Mesenchymal stem cell (in vitro differentiated cells and primary cell): Measurements from ENCODE around the gene YEATS2.

ENCODE experiments used
- DNase-seq: peaks from one replicate; pipeline ENCODE4 v3.0.0-alpha.2; 2013
- H2AFZ ChIP-seq: one replicate; pipeline ENCODE4 v1.6.1; 2013; ENCODE audit warnings: low read depth, mild to moderate bottlenecking, control low read depth, inconsistent platforms, low read length, moderate library complexity
- H2AK5ac ChIP-seq: 2 replicates; pipeline ENCODE4 v1.6.1; 2013; ENCODE audit warnings: low read length, moderate library complexity, mild to moderate bottlenecking, inconsistent platforms; ENCODE audit not compliant: severe bottlenecking
- H2BK120ac ChIP-seq: one replicate; pipeline ENCODE4 v1.6.1; 2013; ENCODE audit warnings: low read depth, mild to moderate bottlenecking, inconsistent platforms, low read length, moderate library complexity
- H2BK12ac ChIP-seq, 2 experiments: one replicate each; pipeline ENCODE4 v1.6.1; 2013; ENCODE audit warnings: inconsistent platforms in 2 of 2, low read length in 2 of 2, mild to moderate bottlenecking in 2 of 2, moderate library complexity in 2 of 2, control low read depth in 1 of 2
- H2BK15ac ChIP-seq: one replicate; pipeline ENCODE4 v1.6.1; 2013; ENCODE audit warnings: mild to moderate bottlenecking, low read depth, inconsistent platforms; ENCODE audit not compliant: poor library complexity, severe bottlenecking
- H2BK5ac ChIP-seq: 2 replicates; pipeline ENCODE4 v1.6.1; 2013; ENCODE audit warnings: low read depth, mild to moderate bottlenecking, low read length, control low read depth, inconsistent platforms; ENCODE audit not compliant: poor library complexity, severe bottlenecking
- H3K14ac ChIP-seq, 2 experiments: one replicate each; pipeline ENCODE4 v1.6.1; 2013; ENCODE audit warnings: inconsistent platforms in 2 of 2, low read length in 2 of 2, control low read depth in 1 of 2, mild to moderate bottlenecking in 1 of 2, moderate library complexity in 1 of 2
- H3K18ac ChIP-seq, 2 experiments: one replicate each; pipeline ENCODE4 v1.6.1; 2013; ENCODE audit warnings: inconsistent platforms in 2 of 2, low read length in 2 of 2, control low read depth in 1 of 2, low read depth in 1 of 2, mild to moderate bottlenecking in 1 of 2
- H3K23ac ChIP-seq, 2 experiments: one replicate each; pipeline ENCODE4 v1.6.1; 2013; ENCODE audit warnings: inconsistent platforms in 2 of 2, low read length in 2 of 2, mild to moderate bottlenecking in 2 of 2, moderate library complexity in 2 of 2, control low read depth in 1 of 2
- H3K27ac ChIP-seq: 2 replicates; pipeline ENCODE4 v1.5.1; 2013; ENCODE audit warnings: mild to moderate bottlenecking, moderate library complexity, low read length, control low read depth, inconsistent platforms; ENCODE audit not compliant: poor library complexity, severe bottlenecking
- H3K27me3 ChIP-seq, 2 experiments: 2 replicates each; pipeline versions ENCODE4 v1.6.1 to v1.7.0; 2013; ENCODE audit warnings: low read length in 2 of 2, mild to moderate bottlenecking in 2 of 2, moderate library complexity in 2 of 2, control low read depth in 1 of 2, inconsistent platforms in 1 of 2; ENCODE audit not compliant: control insufficient read depth in 1 of 2, insufficient read depth in 1 of 2
- H3K36me3 ChIP-seq, 2 experiments: 2 replicates each; pipeline versions ENCODE4 v1.6.1 to v1.7.0; 2013; ENCODE audit warnings: low read length in 2 of 2, control low read depth in 1 of 2, inconsistent platforms in 1 of 2, low read depth in 1 of 2, mild to moderate bottlenecking in 1 of 2; ENCODE audit not compliant: insufficient read depth in 2 of 2, control insufficient read depth in 1 of 2
- H3K4ac ChIP-seq, 2 experiments: one replicate each; pipeline ENCODE4 v1.6.1; 2013; ENCODE audit warnings: inconsistent platforms in 2 of 2, low read length in 2 of 2, mild to moderate bottlenecking in 2 of 2, moderate library complexity in 2 of 2, control low read depth in 1 of 2, low read depth in 1 of 2
- H3K4me1 ChIP-seq: 2 replicates; pipeline ENCODE4 v1.6.1; 2013; ENCODE audit warnings: low read depth, low read length, control low read depth; ENCODE audit not compliant: control insufficient read depth, insufficient read depth
- H3K4me2 ChIP-seq: 2 replicates; pipeline ENCODE4 v1.6.1; 2013; ENCODE audit warnings: low read length, mild to moderate bottlenecking, inconsistent platforms; ENCODE audit not compliant: poor library complexity, severe bottlenecking
- H3K4me3 ChIP-seq, 2 experiments: 2 replicates each; pipeline versions ENCODE4 v1.5.1 to v1.7.0; 2013; ENCODE audit warnings: low read length in 2 of 2, mild to moderate bottlenecking in 2 of 2, control low read depth in 1 of 2, low read depth in 1 of 2; ENCODE audit not compliant: insufficient read depth in 1 of 2
- H3K79me1 ChIP-seq: replicated peaks from 2 replicates; pipeline ENCODE4 v1.6.1; 2013; ENCODE audit warnings: mild to moderate bottlenecking, control low read depth, low read length, inconsistent platforms; ENCODE audit not compliant: poor library complexity, severe bottlenecking
- H3K9ac ChIP-seq: 2 replicates; pipeline ENCODE4 v1.7.0; 2013; ENCODE audit warnings: mild to moderate bottlenecking, low read length, moderate library complexity
- H3K9me3 ChIP-seq: 2 replicates; pipeline ENCODE4 v1.7.0; 2013; ENCODE audit warnings: mild to moderate bottlenecking, low read length; ENCODE audit not compliant: control insufficient read depth
- H4K8ac ChIP-seq: one replicate; pipeline ENCODE4 v1.6.1; 2013; ENCODE audit warnings: inconsistent platforms, mild to moderate bottlenecking, low read length, moderate library complexity
- H4K91ac ChIP-seq: one replicate; pipeline ENCODE4 v1.6.1; 2013; ENCODE audit warnings: mild to moderate bottlenecking, low read length, inconsistent platforms
- WGBS: methylation state at CpG from one replicate; pipeline ENCODE4 v1.1.7; 2013; ENCODE audit warnings: mixed read lengths; 5-methylcytosine and 5-hydroxymethylcytosine counted together

The YEATS2 gene

DNA sequence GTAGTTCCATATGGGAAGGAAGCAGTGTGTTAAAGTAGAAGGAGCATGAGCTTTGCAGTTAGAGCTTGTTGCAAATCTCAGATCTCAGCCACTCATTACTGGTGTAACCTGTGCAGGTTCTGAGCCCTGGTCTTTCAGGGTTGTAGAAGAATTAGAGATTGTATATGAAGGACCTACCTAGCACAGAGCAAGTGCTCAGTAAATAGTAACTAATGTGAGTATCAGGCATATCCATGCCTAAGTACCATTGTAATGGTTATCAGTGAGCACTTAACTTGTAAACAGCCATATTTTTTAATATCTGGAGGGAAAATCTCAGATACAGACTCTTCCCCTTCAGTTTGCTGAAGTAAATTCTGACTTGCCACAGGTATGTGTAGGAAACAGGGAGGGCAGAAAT is 68.5 kb downstream of the YEATS2 start:
- no peak overlapping the region for H2AK5ac ChIP-seq
- no peak overlapping the region for H3K4ac ChIP-seq
- H3K9ac ChIP-seq, result no peak overlapping the region
- H3K23ac ChIP-seq, result no peak overlapping the region
- no peak overlapping the region for H2BK15ac ChIP-seq
- H4K8ac ChIP-seq, result no peak overlapping the region
- H3K14ac ChIP-seq, result no peak overlapping the region
- no peak overlapping the region for H3K4me3 ChIP-seq
- no peak for DNase-seq
- H4K91ac ChIP-seq, result no peak overlapping the region
- no peaks in the 10 kb centered on the region for H3K9me3 ChIP-seq
- H3K4me2 ChIP-seq, result no peak overlapping the region
- peak overlapping the region in 1 of 2 experiments; percentile 67 for H2BK12ac ChIP-seq
- H3K27me3 ChIP-seq, result no peaks in the 10 kb centered on the region
- no peak overlapping the region for H2BK120ac ChIP-seq
- no peak overlapping the region for H2BK5ac ChIP-seq
- H3K4me1 ChIP-seq, result no peaks in the 10 kb centered on the region
- H3K18ac ChIP-seq, result peak overlapping the region in 1 of 2 experiments; percentile 52
- H3K36me3 ChIP-seq, result peaks cover 31 to 62% of the 10 kb centered on the region in 2 experiments
- H3K79me1 ChIP-seq, result peaks cover 14% of the 10 kb centered on the region
- H3K27ac ChIP-seq, result no peak overlapping the region
- no peak overlapping the region for H2AFZ ChIP-seq

DNA sequence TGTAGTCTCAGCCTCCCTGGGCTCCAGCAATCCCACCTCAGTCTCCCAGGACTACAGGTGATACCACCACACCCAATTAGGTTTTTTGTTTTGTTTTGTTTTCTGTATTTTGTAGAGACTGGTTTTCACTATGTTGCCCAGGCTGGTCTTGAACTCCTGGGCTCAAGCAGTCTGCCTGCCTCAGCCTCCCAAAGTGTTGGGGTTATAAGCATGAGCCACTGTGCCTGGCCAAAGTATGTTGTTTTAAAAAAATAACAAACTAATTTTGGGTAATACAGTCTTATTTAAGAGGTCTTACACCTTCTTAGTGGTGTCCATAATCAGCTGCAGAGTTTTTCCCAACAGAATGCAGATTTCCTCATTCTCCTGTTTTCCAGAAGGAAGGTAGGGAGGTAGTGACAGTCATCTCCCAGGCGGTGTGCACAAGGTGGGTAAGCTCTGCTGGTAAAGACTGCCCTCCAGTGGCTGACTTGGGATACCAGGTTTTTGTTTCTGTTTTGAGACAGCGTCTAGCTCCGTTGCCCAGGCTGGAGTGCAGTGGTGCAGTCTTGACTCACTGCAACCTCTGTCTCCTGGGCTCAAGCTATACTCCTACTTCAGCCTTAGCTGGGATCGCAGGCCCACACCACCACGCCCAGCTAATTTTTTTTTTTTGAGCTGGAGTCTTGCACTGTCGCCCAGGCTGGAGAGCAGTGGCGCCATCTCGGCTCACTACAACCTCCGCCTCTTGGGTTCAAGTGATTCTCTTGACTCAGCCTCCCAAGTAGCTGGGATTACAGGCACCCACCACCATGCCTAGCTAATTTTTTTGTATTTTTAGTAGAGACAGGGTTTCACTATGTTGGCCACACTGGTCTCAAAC is 69.4 kb downstream of the YEATS2 start:
- H3K4me3 ChIP-seq, result no peak overlapping the region
- no peak overlapping the region for H3K4me2 ChIP-seq
- peak; percentile 81 for DNase-seq
- H3K79me1 ChIP-seq, result peaks cover 10% of the 10 kb centered on the region
- H3K23ac ChIP-seq, result no peak overlapping the region
- H3K14ac ChIP-seq, result no peak overlapping the region
- no peak overlapping the region for H4K8ac ChIP-seq
- peaks cover 25 to 55% of the 10 kb centered on the region in 2 experiments for H3K36me3 ChIP-seq
- H2AK5ac ChIP-seq, result no peak overlapping the region
- H3K9ac ChIP-seq, result no peak overlapping the region
- H3K27me3 ChIP-seq, result no peaks in the 10 kb centered on the region
- H3K27ac ChIP-seq, result no peak overlapping the region
- no peak overlapping the region for H4K91ac ChIP-seq
- peak overlapping the region in 1 of 2 experiments; percentile 48 for H3K18ac ChIP-seq
- no peak overlapping the region for H2BK120ac ChIP-seq
- no peak overlapping the region for H2BK12ac ChIP-seq
- no peak overlapping the region for H2AFZ ChIP-seq
- no peak overlapping the region for H2BK15ac ChIP-seq
- H3K9me3 ChIP-seq, result no peaks in the 10 kb centered on the region
- no peak overlapping the region for H3K4ac ChIP-seq
- H2BK5ac ChIP-seq, result no peak overlapping the region
- H3K4me1 ChIP-seq, result no peaks in the 10 kb centered on the region
- WGBS, result 77% methylated on average over 9 of the region's 9 CpGs

DNA sequence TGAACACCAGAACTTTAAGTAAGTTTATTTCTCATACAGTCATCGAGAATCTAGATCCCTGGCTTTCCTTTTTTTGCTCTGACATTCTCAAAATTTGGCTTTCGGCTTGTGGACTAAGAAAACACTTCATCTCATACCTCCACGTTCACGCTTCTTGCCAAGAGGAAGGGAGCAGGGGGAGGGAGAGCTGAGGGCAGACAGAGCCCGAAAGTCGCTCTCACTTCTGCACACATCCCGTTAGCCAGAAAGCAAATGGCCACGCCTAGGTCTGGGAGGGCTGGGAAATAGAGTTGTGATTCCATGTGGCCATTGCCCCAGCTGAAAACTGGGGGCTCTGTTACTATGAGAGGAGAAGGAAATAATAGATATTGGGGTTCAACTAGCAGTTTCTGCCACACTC is 70.5 kb downstream of the YEATS2 start:
- Histone ChIP-seq H3K9ac (no peak overlapping the region), H3K18ac (no peak overlapping the region), H3K4me2 (no peak overlapping the region), H2BK120ac (no peak overlapping the region), H3K4ac (no peak overlapping the region), H2AFZ (no peak overlapping the region), H3K4me1 (no peaks in the 10 kb centered on the region), H4K91ac (no peak overlapping the region), H3K36me3 (peaks cover 22 to 55% of the 10 kb centered on the region in 2 experiments), H3K23ac (no peak overlapping the region), H3K14ac (no peak overlapping the region), H2BK12ac (no peak overlapping the region), H2BK5ac (no peak overlapping the region), H3K27ac (no peak overlapping the region), H4K8ac (no peak overlapping the region), H2AK5ac (no peak overlapping the region), H3K9me3 (no peaks in the 10 kb centered on the region), H3K4me3 (no peak overlapping the region), H3K27me3 (no peaks in the 10 kb centered on the region), H3K79me1 (peaks cover 11% of the 10 kb centered on the region), H2BK15ac (no peak overlapping the region)
- no peak for DNase-seq
- WGBS, result 98% methylated on average over 6 of the region's 8 CpGs

DNA sequence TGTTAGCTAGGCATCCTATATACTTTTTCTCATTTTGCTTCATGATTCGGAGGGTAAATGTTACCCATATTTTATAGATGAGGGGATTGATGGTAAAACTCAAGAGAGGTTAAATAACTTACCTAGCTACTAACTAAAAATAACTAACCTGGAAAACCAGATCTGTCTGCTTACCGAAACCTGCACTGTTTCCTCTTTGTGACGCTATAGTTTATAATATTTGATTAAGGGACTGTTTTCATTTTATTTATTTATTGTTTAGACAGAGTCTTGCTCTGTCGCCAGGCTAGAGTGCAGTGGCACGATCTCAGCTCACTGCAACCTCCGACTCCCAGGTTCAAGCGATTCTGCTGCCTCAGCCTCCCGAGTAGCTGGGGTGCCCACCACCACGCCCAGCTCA is 71.9 kb downstream of the YEATS2 start:
- no peak overlapping the region for H3K4me2 ChIP-seq
- H2BK5ac ChIP-seq, result no peak overlapping the region

More for the DNA sequence above, 71.9 kb downstream of the YEATS2 start:
- no peak overlapping the region for H2AK5ac ChIP-seq
- H3K79me1 ChIP-seq, result peaks cover 13% of the 10 kb centered on the region
- no peak overlapping the region for H3K9ac ChIP-seq
- WGBS, result 99% methylated on average over 6 of the region's 9 CpGs
- H3K4ac ChIP-seq, result no peak overlapping the region
- H3K14ac ChIP-seq, result no peak overlapping the region
- H2AFZ ChIP-seq, result no peak overlapping the region
- H2BK12ac ChIP-seq, result no peak overlapping the region
- H3K4me3 ChIP-seq, result no peak overlapping the region
- no peaks in the 10 kb centered on the region for H3K4me1 ChIP-seq
- no peak overlapping the region for H3K27ac ChIP-seq
- no peak overlapping the region for H2BK15ac ChIP-seq
- no peak overlapping the region for H3K18ac ChIP-seq
- H3K27me3 ChIP-seq, result no peaks in the 10 kb centered on the region
- DNase-seq, result no peak
- no peaks in the 10 kb centered on the region for H3K9me3 ChIP-seq
- H4K91ac ChIP-seq, result no peak overlapping the region
- no peak overlapping the region for H3K23ac ChIP-seq
- H2BK120ac ChIP-seq, result no peak overlapping the region
- no peak overlapping the region for H4K8ac ChIP-seq
- peaks cover 22 to 61% of the 10 kb centered on the region in 2 experiments for H3K36me3 ChIP-seq
